Measurements from ENCODE around the gene MAN1A1. TPM values are rescaled to one million over a fixed set of nuclear protein-coding genes. Genes with fewer than 3 reads are reported as not detected.

MAN1A1 gene
- total and polyA plus RNA-seq, 2 experiments from 2014 or later, result 117 to 245 TPM

- no peaks in the 10 kb centered on the region for H3K36me3 ChIP-seq (replicated peaks; ENCODE audit: insufficient read depth, low read depth)
- H3K4me2 ChIP-seq, result no peak overlapping the region
- no peak overlapping the region for H3K4me3 ChIP-seq
- 78% methylated on average over 5 of the region's 5 CpGs for WGBS (ENCODE audit: low lambda C conversion rate, missing lambda C conversion rate)
- H2AFZ ChIP-seq, result no peak overlapping the region
- H4K20me1 ChIP-seq (ENCODE audit: insufficient read depth, poor library complexity, severe bottlenecking), result no peaks in the 10 kb centered on the region
- H3K79me2 ChIP-seq, result no peaks in the 10 kb centered on the region
- no peaks in the 10 kb centered on the region for H3K9me3 ChIP-seq (ENCODE audit: low read depth)
- peaks cover 26% of the 10 kb centered on the region for H3K4me1 ChIP-seq (ENCODE audit: insufficient read depth)
- no peak overlapping the region for H3K27ac ChIP-seq
- no peak for DNase-seq (ENCODE audit: low spot score)
- no peaks in the 10 kb centered on the region for H3K9me2 ChIP-seq (replicated peaks; ENCODE audit: insufficient read depth)
- TF ChIP-seq EZH2phosphoT487 (IDR thresholded peaks at IDR 0.05; ENCODE audit: low read depth, severe bottlenecking, unreplicated experiment) (no peak), CTCF (IDR thresholded peaks at IDR 0.05; ENCODE audit: poor library complexity) (no peak), EZH2 (IDR thresholded peaks at IDR 0.05; ENCODE audit: borderline replicate concordance) (no peak)
- H3K27me3 ChIP-seq, result no peaks in the 10 kb centered on the region
Measured at GRCh38 chr6:119137194-119138072, 212.1 kb downstream of the MAN1A1 start.

- TF ChIP-seq EZH2phosphoT487 (IDR thresholded peaks at IDR 0.05; ENCODE audit: low read depth, severe bottlenecking, unreplicated experiment) (no peak), CTCF (IDR thresholded peaks at IDR 0.05; ENCODE audit: poor library complexity) (no peak), EZH2 (IDR thresholded peaks at IDR 0.05; ENCODE audit: borderline replicate concordance) (no peak)
- H3K36me3 ChIP-seq (replicated peaks; ENCODE audit: insufficient read depth, low read depth), result no peaks in the 10 kb centered on the region
- H3K9me2 ChIP-seq (replicated peaks; ENCODE audit: insufficient read depth), result no peaks in the 10 kb centered on the region
- no peak for DNase-seq (ENCODE audit: low spot score)
- WGBS (ENCODE audit: low lambda C conversion rate, missing lambda C conversion rate), result 100% methylated on average over 2 of the region's 2 CpGs
- H3K27ac ChIP-seq, result no peak overlapping the region
- H3K4me1 ChIP-seq (ENCODE audit: insufficient read depth), result peaks cover 24% of the 10 kb centered on the region
- H3K79me2 ChIP-seq, result no peaks in the 10 kb centered on the region
- H3K4me3 ChIP-seq, result no peak overlapping the region
- H3K4me2 ChIP-seq, result no peak overlapping the region
- H4K20me1 ChIP-seq (ENCODE audit: insufficient read depth, poor library complexity, severe bottlenecking), result no peaks in the 10 kb centered on the region
- H2AFZ ChIP-seq, result no peak overlapping the region
- H3K27me3 ChIP-seq, result no peaks in the 10 kb centered on the region
- H3K9me3 ChIP-seq (ENCODE audit: low read depth), result no peaks in the 10 kb centered on the region
Measured at GRCh38 chr6:119134752-119135151, 214.8 kb downstream of the MAN1A1 start.

GRCh38 chr6:119133400-119133799 is 216.2 kb downstream of the MAN1A1 start:
- Histone ChIP-seq H3K4me2 (no peak overlapping the region), H4K20me1 (ENCODE audit: insufficient read depth, poor library complexity, severe bottlenecking) (no peaks in the 10 kb centered on the region), H3K9me2 (replicated peaks; ENCODE audit: insufficient read depth) (no peaks in the 10 kb centered on the region), H3K4me3 (no peak overlapping the region), H3K36me3 (replicated peaks; ENCODE audit: insufficient read depth, low read depth) (no peaks in the 10 kb centered on the region), H3K79me2 (no peaks in the 10 kb centered on the region), H2AFZ (no peak overlapping the region), H3K27ac (no peak overlapping the region), H3K9me3 (ENCODE audit: low read depth) (no peaks in the 10 kb centered on the region), H3K27me3 (no peaks in the 10 kb centered on the region), H3K4me1 (ENCODE audit: insufficient read depth) (peaks cover 22% of the 10 kb centered on the region)
- TF ChIP-seq EZH2 (IDR thresholded peaks at IDR 0.05; ENCODE audit: borderline replicate concordance) (no peak), EZH2phosphoT487 (IDR thresholded peaks at IDR 0.05; ENCODE audit: low read depth, severe bottlenecking, unreplicated experiment) (no peak), CTCF (IDR thresholded peaks at IDR 0.05; ENCODE audit: poor library complexity) (no peak)
- 94% methylated on average over 3 of the region's 3 CpGs for WGBS (ENCODE audit: low lambda C conversion rate, missing lambda C conversion rate)
- DNase-seq (ENCODE audit: low spot score), result no peak

Measured in hepatocyte (in vitro differentiated cells).